Sigmoid colon (tissue), 4 donors: Measurements from ENCODE around the gene ANGPTL2.

Source experiments
- EP300 ChIP-seq, 4 donors: sonication (generic); formaldehyde crosslinking; IDR thresholded peaks; one replicate each; pipeline ENCODE4 v1.6.1; 2017; ENCODE audit warnings: antibody characterized with exemption in 4 of 4
- POLR2A ChIP-seq, 2 donors: fragments of 450-650 bp; IDR thresholded peaks; one replicate each; pipeline ENCODE4 v1.6.1; 2016; ENCODE audit warnings: antibody characterized with exemption in 2 of 2, mild to moderate bottlenecking in 2 of 2, moderate library complexity in 2 of 2
- TF ChIP-seq, protein P1 (sequence below), 4 experiments: fragments of 450-650 bp in 3 of 4; fragments of 200-600 bp in 1 of 4; IDR thresholded peaks; one replicate each; pipeline ENCODE4 v1.5.1; 2016 to 2019; ENCODE audit warnings: antibody characterized with exemption in 4 of 4, mild to moderate bottlenecking in 3 of 4, moderate library complexity in 2 of 4

DNA sequence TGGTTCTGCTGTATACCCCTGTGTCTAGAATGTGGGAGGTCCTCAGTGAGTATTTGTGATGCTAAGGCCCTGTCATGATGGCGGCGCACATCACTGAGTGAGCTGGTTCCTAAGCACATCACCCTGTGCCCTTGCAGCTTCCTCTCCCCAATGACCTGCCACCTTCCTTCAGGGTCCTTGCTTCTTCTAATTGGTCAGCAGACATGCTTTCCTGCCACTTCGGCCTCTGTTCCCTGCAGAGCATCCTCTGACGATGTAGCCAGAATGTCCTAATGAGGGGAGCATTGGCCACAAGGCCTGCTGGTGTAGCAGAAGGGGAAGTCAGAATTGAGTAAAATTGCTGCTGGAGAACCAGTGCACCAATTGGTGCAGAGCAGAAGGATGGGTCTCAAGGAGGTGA lies 31.1 kb upstream of the ANGPTL2 start:
- TF ChIP-seq EP300 (IDR thresholded peaks at IDR 0.05), result no peak
- TF ChIP-seq, protein P1, sequence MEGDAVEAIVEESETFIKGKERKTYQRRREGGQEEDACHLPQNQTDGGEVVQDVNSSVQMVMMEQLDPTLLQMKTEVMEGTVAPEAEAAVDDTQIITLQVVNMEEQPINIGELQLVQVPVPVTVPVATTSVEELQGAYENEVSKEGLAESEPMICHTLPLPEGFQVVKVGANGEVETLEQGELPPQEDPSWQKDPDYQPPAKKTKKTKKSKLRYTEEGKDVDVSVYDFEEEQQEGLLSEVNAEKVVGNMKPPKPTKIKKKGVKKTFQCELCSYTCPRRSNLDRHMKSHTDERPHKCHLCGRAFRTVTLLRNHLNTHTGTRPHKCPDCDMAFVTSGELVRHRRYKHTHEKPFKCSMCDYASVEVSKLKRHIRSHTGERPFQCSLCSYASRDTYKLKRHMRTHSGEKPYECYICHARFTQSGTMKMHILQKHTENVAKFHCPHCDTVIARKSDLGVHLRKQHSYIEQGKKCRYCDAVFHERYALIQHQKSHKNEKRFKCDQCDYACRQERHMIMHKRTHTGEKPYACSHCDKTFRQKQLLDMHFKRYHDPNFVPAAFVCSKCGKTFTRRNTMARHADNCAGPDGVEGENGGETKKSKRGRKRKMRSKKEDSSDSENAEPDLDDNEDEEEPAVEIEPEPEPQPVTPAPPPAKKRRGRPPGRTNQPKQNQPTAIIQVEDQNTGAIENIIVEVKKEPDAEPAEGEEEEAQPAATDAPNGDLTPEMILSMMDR (IDR thresholded peaks at IDR 0.05), result no peak
- no peak for TF ChIP-seq POLR2A (IDR thresholded peaks at IDR 0.05)
